A549 (cell line): ENCODE data around the gene TPH1. TPM values are rescaled to one million over a fixed set of nuclear protein-coding genes. Genes with fewer than 3 reads are reported as not detected.

Experiments used
- ATAC-seq, 2 experiments: fragments of 200-7000 bp in 1 of 2; fragments of >200 bp in 1 of 2; cut with Nextera tagmentation in 1 of 2; cut with Tn5 transposase in 1 of 2; 3 replicates each; pipeline versions ENCODE4 v1.8.0 to v1.9.1; 2018 to 2020; ENCODE audit warnings: mild to moderate bottlenecking in 1 of 2, moderate library complexity in 1 of 2
- CTCF ChIA-PET: fragments of 300-600 bp; sonication (Branson Sonifier 250); formaldehyde crosslinking; extraction: SDS; loops from one replicate; lab custom pipeline; 2021; ENCODE audit warnings: antibody characterized with exemption, inconsistent platforms; lab: Yijun Ruan, JAX
- POLR2A ChIA-PET: fragments of 350-600 bp; formaldehyde crosslinking; extraction: SDS; loops from one replicate; lab custom pipeline; 2021; ENCODE audit warnings: antibody characterized with exemption, inconsistent platforms; lab: Yijun Ruan, JAX
- DNase-seq, 2 experiments: peaks; one replicate each; pipeline versions ENCODE4 v3.0.0 to v3.0.0-alpha.2; 2011 to 2016; ENCODE audit warnings: low read depth in 1 of 2, low spot score in 1 of 2
- FAIRE-seq: peaks from 2 replicates; lab custom pipeline; 2011; peaks lifted over from hg19 to GRCh38; lab: Jason Lieb, UNC
- H3K27ac ChIP-seq, 2 experiments: fragments of >200 bp; sonication (Bioruptor Twin); formaldehyde crosslinking; 3 replicates each; pipeline ENCODE4 v1.5.1; 2016 to 2017
- H3K4me1 ChIP-seq: fragments of >200 bp; sonication (Bioruptor Twin); formaldehyde crosslinking; 3 replicates; pipeline ENCODE4 v1.6.1; 2016
- H3K4me2 ChIP-seq: fragments of >200 bp; sonication (Bioruptor Twin); formaldehyde crosslinking; 3 replicates; pipeline ENCODE4 v1.6.1; 2016
- H3K4me3 ChIP-seq: fragments of >200 bp; sonication (Bioruptor Twin); formaldehyde crosslinking; 3 replicates; pipeline ENCODE4 v1.5.1; 2016
- H3K9me3 ChIP-seq: fragments of >200 bp; sonication (Bioruptor Twin); formaldehyde crosslinking; 3 replicates; pipeline ENCODE4 v1.6.1; 2016
- BCL3 ChIP-seq: fragments of >200 bp; sonication (Bioruptor Twin); formaldehyde crosslinking; IDR thresholded peaks from 3 replicates; pipeline ENCODE4 v1.6.1; 2016
- CEBPB ChIP-seq, 2 experiments: fragments of >200 bp in 1 of 2; sonication (Bioruptor Twin) in 1 of 2; formaldehyde crosslinking in 1 of 2; IDR thresholded peaks; 2 replicates each; pipeline ENCODE4 v1.6.1; 2012 to 2016
- EHF ChIP-seq: fragments of 250-450 bp; sonication (Bioruptor Pico); IDR thresholded peaks from 2 replicates; pipeline ENCODE4 v1.5.0; 2020; ENCODE audit warnings: mild to moderate bottlenecking
- EP300 ChIP-seq, 2 experiments: fragments of >200 bp; sonication (Bioruptor Twin); formaldehyde crosslinking; IDR thresholded peaks; 2 replicates in 1 of 2; 3 replicates in 1 of 2; pipeline ENCODE4 v1.6.1; 2016 to 2017
- ESRRA ChIP-seq: fragments of 150-350 bp; IDR thresholded peaks from 2 replicates; pipeline ENCODE4 v1.6.1; 2014; ENCODE audit warnings: mild to moderate bottlenecking, low read length, borderline replicate concordance
- FOXS1 ChIP-seq: fragments of 250-450 bp; sonication (Bioruptor Pico); IDR thresholded peaks from 2 replicates; pipeline ENCODE4 v1.5.0; 2020; ENCODE audit warnings: mild to moderate bottlenecking, moderate library complexity
- GATA3 ChIP-seq: IDR thresholded peaks from 2 replicates; pipeline ENCODE4 v1.6.1; 2012; ENCODE audit warnings: borderline replicate concordance
- HDAC2 ChIP-seq: fragments of 200-600 bp; sonication (generic); IDR thresholded peaks from 2 replicates; pipeline ENCODE4 v1.6.1; 2016
- HEYL ChIP-seq: fragments of 250-450 bp; sonication (Bioruptor Pico); IDR thresholded peaks from 2 replicates; pipeline ENCODE4 v1.8.0; 2021; ENCODE audit warnings: mild to moderate bottlenecking, moderate library complexity
- HOXA7 ChIP-seq: fragments of 250-450 bp; sonication (Bioruptor Pico); IDR thresholded peaks from 2 replicates; pipeline ENCODE4 v1.5.0; 2020; ENCODE audit warnings: mild to moderate bottlenecking, moderate library complexity
- HOXB13 ChIP-seq: fragments of 250-450 bp; sonication (Bioruptor Pico); IDR thresholded peaks from 2 replicates; pipeline ENCODE4 v1.5.0; 2020; ENCODE audit warnings: low read depth, mild to moderate bottlenecking, moderate library complexity
- JUN ChIP-seq, 2 experiments: fragments of >200 bp; sonication (Bioruptor Twin); formaldehyde crosslinking; IDR thresholded peaks; 2 replicates in 1 of 2; 3 replicates in 1 of 2; pipeline ENCODE4 v1.6.1; 2016 to 2017
- MAX ChIP-seq: IDR thresholded peaks from 2 replicates; pipeline ENCODE4 v1.6.1; 2012
- NPAS2 ChIP-seq: fragments of 250-450 bp; sonication (Bioruptor Pico); IDR thresholded peaks from 2 replicates; pipeline ENCODE4 v1.8.0; 2022; ENCODE audit warnings: mild to moderate bottlenecking, moderate library complexity, borderline replicate concordance
- NR3C1 ChIP-seq: fragments of >200 bp; sonication (Bioruptor Twin); formaldehyde crosslinking; IDR thresholded peaks from 3 replicates; pipeline ENCODE4 v1.6.1; 2017
- PHF8 ChIP-seq: fragments of 200-600 bp; sonication (generic); IDR thresholded peaks from 2 replicates; pipeline ENCODE4 v1.6.1; 2016; ENCODE audit warnings: low read depth, mild to moderate bottlenecking, antibody characterized with exemption, moderate library complexity, borderline replicate concordance
- POLR2AphosphoS2 ChIP-seq: conservative IDR thresholded peaks from 2 replicates; pipeline ENCODE4 v1.6.1; 2012; ENCODE audit warnings: low read length, improper control_type of control experiment, inconsistent platforms
- RAD21 ChIP-seq, 2 experiments: fragments of >200 bp in 1 of 2; sonication (Bioruptor Twin) in 1 of 2; formaldehyde crosslinking in 1 of 2; IDR thresholded peaks in 1 of 2; conservative IDR thresholded peaks in 1 of 2; 2 replicates in 1 of 2; 3 replicates in 1 of 2; pipeline ENCODE4 v1.6.1; 2012 to 2018; ENCODE audit warnings: inconsistent platforms in 1 of 2
- RARB ChIP-seq: fragments of 250-450 bp; sonication (Bioruptor Pico); IDR thresholded peaks from 2 replicates; pipeline ENCODE4 v1.8.0; 2021; ENCODE audit warnings: mild to moderate bottlenecking, moderate library complexity
- RFX5 ChIP-seq: fragments of 450-650 bp; IDR thresholded peaks from 2 replicates; pipeline ENCODE4 v1.7.1; 2014; ENCODE audit warnings: antibody characterized with exemption, mild to moderate bottlenecking, moderate library complexity
- SMC3 ChIP-seq: fragments of >200 bp; sonication (Bioruptor Twin); formaldehyde crosslinking; IDR thresholded peaks from 3 replicates; pipeline ENCODE4 v1.6.1; 2018; ENCODE audit warnings: inconsistent platforms
- SREBF2 ChIP-seq: fragments of 450-650 bp; IDR thresholded peaks from 2 replicates; pipeline ENCODE4 v1.6.1; 2014; ENCODE audit warnings: mild to moderate bottlenecking, moderate library complexity
- TFCP2L1 ChIP-seq: fragments of 250-450 bp; sonication (Bioruptor Pico); IDR thresholded peaks from 2 replicates; pipeline ENCODE4 v1.5.0; 2021; ENCODE audit warnings: mild to moderate bottlenecking
- USF2 ChIP-seq: fragments of 450-650 bp; IDR thresholded peaks from 2 replicates; pipeline ENCODE4 v1.6.1; 2014; ENCODE audit warnings: antibody characterized with exemption
- ZC3H11A ChIP-seq: fragments of 450-650 bp; IDR thresholded peaks from 2 replicates; pipeline ENCODE4 v1.6.1; 2014; ENCODE audit warnings: antibody characterized with exemption, mild to moderate bottlenecking
- ZNF302 ChIP-seq: fragments of 250-450 bp; sonication (Bioruptor Pico); IDR thresholded peaks from 2 replicates; pipeline ENCODE4 v1.9.0; 2021; ENCODE audit warnings: inconsistent platforms, mild to moderate bottlenecking, moderate library complexity
- WGBS: methylation state at CpG from one replicate; pipeline ENCODE4 v1.1.6; 2017; ENCODE audit errors: missing lambda C conversion rate; 5-methylcytosine and 5-hydroxymethylcytosine counted together
- polyA plus RNA-seq, 4 experiments: library from polyadenylated mRNA; depleted of rRNA in 3 of 4; stranded (reverse); fragments of >200 nt; fragmentation: RNase III in 1 of 4; extraction: RNeasy Plus Mini Kit Qiagen cat#74134 plus additional on column Dnase treatment in 1 of 4; gene quantifications; 2 replicates in 3 of 4; 3 replicates in 1 of 4; pipeline ENCODE4 v1.2.3, GENCODE V29; 2011 to 2017
- TF ChIP-seq, protein P1 (sequence below): fragments of 150-350 bp; IDR thresholded peaks from 2 replicates; pipeline ENCODE4 v1.6.1; 2014; ENCODE audit warnings: low read depth, mild to moderate bottlenecking, low read length
- TF ChIP-seq, protein P2 (sequence below): fragments of 200-600 bp; sonication (generic); IDR thresholded peaks from 2 replicates; pipeline ENCODE4 v1.6.1; 2016; ENCODE audit warnings: antibody characterized with exemption, mild to moderate bottlenecking, moderate library complexity
- TF ChIP-seq, protein P3 (sequence below): IDR thresholded peaks from 2 replicates; pipeline ENCODE4 v1.6.1; 2012; ENCODE audit warnings: low read depth, borderline replicate concordance

TPH1 gene
- polyA plus RNA-seq, 2 of the 4 experiments (the other 2 are of a cell fraction): 0.09 to 0.34 TPM

DNA sequence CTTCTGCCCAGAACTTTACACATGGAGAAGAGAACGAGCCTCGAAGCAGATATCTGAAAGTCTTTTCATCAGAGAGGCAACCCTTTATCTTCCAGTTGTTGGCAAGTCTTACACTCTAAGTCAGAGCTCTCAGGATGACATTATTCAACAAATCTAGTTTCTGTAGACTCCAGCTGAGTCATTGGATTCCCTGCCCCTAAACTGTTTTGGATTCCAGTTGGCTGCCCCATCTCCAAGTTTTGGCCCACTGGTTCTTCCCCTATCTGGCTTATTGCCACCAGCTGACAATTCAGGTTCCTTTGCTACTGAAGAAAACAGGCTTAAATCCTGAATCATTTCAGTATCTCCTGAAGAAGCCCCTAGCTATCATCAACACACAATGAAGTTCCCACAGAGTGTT, 45.7 kb upstream of the TPH1 start:
- ATAC-seq (no peak), DNase-seq (no peak), FAIRE-seq (no peak)
- H3K4me2 ChIP-seq: no peak overlapping the region
- WGBS: 94% methylated on average over 2 of the region's 2 CpGs
- POLR2A ChIA-PET: no interaction called here
- CTCF ChIA-PET: interaction anchor here (1.5 to 2.4 kb wide), 2 partner anchors 14 to 23 kb away, joined by 5 to 7 read pairs; partner anchors contain the start of gene SAAL1
- H3K9me3 ChIP-seq: no peaks in the 10 kb centered on the region
- no peak overlapping the region for H3K27ac ChIP-seq
- TF ChIP-seq CEBPB (IDR thresholded peaks at IDR 0.05): no peak
- TF ChIP-seq ZNF302 (CRISPR knock-in tag): no peak
- no peak for TF ChIP-seq TFCP2L1 (CRISPR knock-in tag)
- no peak for TF ChIP-seq EHF (CRISPR knock-in tag)
- no peak for TF ChIP-seq RAD21 (conservative IDR thresholded peaks at IDR 0.05 in 1 of 2, IDR thresholded peaks at IDR 0.05 in 1 of 2)
- no peak for TF ChIP-seq SMC3
- no peak for TF ChIP-seq ZC3H11A
- no peak for TF ChIP-seq PHF8
- no peak for TF ChIP-seq FOXS1 (CRISPR knock-in tag)
- TF ChIP-seq HDAC2: no peak
- no peak for TF ChIP-seq NPAS2
- TF ChIP-seq POLR2AphosphoS2: no peak
- TF ChIP-seq ESRRA: no peak
- TF ChIP-seq HOXB13 (CRISPR knock-in tag): no peak
- TF ChIP-seq EP300 (IDR thresholded peaks at IDR 0.05): no peak
- TF ChIP-seq, protein P1, sequence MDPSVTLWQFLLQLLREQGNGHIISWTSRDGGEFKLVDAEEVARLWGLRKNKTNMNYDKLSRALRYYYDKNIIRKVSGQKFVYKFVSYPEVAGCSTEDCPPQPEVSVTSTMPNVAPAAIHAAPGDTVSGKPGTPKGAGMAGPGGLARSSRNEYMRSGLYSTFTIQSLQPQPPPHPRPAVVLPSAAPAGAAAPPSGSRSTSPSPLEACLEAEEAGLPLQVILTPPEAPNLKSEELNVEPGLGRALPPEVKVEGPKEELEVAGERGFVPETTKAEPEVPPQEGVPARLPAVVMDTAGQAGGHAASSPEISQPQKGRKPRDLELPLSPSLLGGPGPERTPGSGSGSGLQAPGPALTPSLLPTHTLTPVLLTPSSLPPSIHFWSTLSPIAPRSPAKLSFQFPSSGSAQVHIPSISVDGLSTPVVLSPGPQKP: no peak
- H3K4me3 ChIP-seq: no peak overlapping the region
- H3K4me1 ChIP-seq: 0 out of 3 replicates have a peak, but pooled peaks cover 5% of the 10 kb centered on the region

DNA sequence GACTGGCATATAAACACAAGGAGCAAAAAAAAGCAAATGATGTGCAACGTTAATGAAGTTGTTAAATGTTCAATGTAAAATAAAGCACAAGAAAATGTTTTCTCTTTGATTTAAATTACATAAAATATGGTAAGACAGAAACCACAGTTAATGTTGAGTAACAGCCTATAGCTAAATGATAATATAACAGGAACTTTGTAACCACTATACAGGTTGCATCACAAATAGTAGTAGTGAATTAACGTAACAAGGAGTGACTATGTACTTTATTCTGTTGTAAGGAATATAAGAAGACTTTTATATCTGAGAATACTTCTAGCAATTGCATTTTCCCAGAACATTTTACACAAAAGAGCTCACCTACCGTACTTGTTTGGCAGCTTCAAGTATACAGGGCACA, 42.9 kb upstream of the TPH1 start:
- DNase-seq (no peak), FAIRE-seq (no peak), ATAC-seq (no peak)
- ChIA-PET POLR2A (interaction anchor here (1.0 kb wide), 1 partner anchor 17 kb away, joined by 3 read pairs; the partner anchor contains the start of gene SAAL1), CTCF (interaction anchor here (1.3 to 2.1 kb wide), 2 partner anchors 17 to 27 kb away, joined by 3 to 11 read pairs; partner anchors contain the start of gene SAAL1)
- H3K9me3 ChIP-seq: no peaks in the 10 kb centered on the region
- TF ChIP-seq BCL3 (no peak), HOXA7 (CRISPR knock-in tag) (no peak), RFX5 (no peak), POLR2AphosphoS2 (no peak), RARB (CRISPR knock-in tag) (no peak), NR3C1 (no peak), FOXS1 (CRISPR knock-in tag) (no peak), JUN (IDR thresholded peaks at IDR 0.05) (no peak), HOXB13 (CRISPR knock-in tag) (no peak), TFCP2L1 (CRISPR knock-in tag) (no peak), GATA3 (no peak), ZNF302 (CRISPR knock-in tag) (no peak), USF2 (no peak), MAX (no peak), SREBF2 (no peak), HEYL (CRISPR knock-in tag) (no peak)
- TF ChIP-seq, protein P2, sequence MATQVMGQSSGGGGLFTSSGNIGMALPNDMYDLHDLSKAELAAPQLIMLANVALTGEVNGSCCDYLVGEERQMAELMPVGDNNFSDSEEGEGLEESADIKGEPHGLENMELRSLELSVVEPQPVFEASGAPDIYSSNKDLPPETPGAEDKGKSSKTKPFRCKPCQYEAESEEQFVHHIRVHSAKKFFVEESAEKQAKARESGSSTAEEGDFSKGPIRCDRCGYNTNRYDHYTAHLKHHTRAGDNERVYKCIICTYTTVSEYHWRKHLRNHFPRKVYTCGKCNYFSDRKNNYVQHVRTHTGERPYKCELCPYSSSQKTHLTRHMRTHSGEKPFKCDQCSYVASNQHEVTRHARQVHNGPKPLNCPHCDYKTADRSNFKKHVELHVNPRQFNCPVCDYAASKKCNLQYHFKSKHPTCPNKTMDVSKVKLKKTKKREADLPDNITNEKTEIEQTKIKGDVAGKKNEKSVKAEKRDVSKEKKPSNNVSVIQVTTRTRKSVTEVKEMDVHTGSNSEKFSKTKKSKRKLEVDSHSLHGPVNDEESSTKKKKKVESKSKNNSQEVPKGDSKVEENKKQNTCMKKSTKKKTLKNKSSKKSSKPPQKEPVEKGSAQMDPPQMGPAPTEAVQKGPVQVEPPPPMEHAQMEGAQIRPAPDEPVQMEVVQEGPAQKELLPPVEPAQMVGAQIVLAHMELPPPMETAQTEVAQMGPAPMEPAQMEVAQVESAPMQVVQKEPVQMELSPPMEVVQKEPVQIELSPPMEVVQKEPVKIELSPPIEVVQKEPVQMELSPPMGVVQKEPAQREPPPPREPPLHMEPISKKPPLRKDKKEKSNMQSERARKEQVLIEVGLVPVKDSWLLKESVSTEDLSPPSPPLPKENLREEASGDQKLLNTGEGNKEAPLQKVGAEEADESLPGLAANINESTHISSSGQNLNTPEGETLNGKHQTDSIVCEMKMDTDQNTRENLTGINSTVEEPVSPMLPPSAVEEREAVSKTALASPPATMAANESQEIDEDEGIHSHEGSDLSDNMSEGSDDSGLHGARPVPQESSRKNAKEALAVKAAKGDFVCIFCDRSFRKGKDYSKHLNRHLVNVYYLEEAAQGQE: no peak
- TF ChIP-seq, protein P3, sequence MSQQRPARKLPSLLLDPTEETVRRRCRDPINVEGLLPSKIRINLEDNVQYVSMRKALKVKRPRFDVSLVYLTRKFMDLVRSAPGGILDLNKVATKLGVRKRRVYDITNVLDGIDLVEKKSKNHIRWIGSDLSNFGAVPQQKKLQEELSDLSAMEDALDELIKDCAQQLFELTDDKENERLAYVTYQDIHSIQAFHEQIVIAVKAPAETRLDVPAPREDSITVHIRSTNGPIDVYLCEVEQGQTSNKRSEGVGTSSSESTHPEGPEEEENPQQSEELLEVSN: no peak
- no peak overlapping the region for H3K4me2 ChIP-seq
- H3K27ac ChIP-seq: no peak overlapping the region
- 0 out of 3 replicates have a peak, but pooled peaks cover 5% of the 10 kb centered on the region for H3K4me1 ChIP-seq
- no peak overlapping the region for H3K4me3 ChIP-seq
- WGBS: 89% methylated on average over 3 of the region's 3 CpGs
